Brain microvascular endothelial cell (primary cell): ENCODE results near the gene ZNF385B.

Experiments
- DNase-seq: peaks from one replicate; pipeline ENCODE4 v3.0.0-alpha.2; 2020
- H3K27ac ChIP-seq: fragments of 250-450 bp; sonication (Bioruptor Pico); 2 replicates; pipeline ENCODE4 v1.5.1; 2020; ENCODE audit warnings: mild to moderate bottlenecking, moderate library complexity
- H3K27me3 ChIP-seq: fragments of 250-450 bp; sonication (Bioruptor Pico); replicated peaks from 2 replicates; pipeline ENCODE4 v1.5.1; 2020; ENCODE audit warnings: mild to moderate bottlenecking
- H3K36me3 ChIP-seq: fragments of 250-450 bp; sonication (Bioruptor Pico); replicated peaks from 2 replicates; pipeline ENCODE4 v1.5.1; 2020; ENCODE audit warnings: mild to moderate bottlenecking
- H3K4me3 ChIP-seq: 2 replicates; pipeline ENCODE4 v1.5.1; 2011; ENCODE audit warnings: low read depth, mild to moderate bottlenecking, control low read depth, low read length, moderate library complexity
- in situ Hi-C: cut with HindIII; loops from 2 replicates; pipeline ENCODE4 v1.10.0; 2017; ENCODE audit warnings: low sequenced_read_pairs, low pct_ligation_motif_present
- TF ChIP-seq, protein P1 (sequence below): IDR thresholded peaks from 2 replicates; pipeline ENCODE4 v1.5.1; 2011; ENCODE audit warnings: low read depth, mild to moderate bottlenecking, moderate library complexity, low read length, control low read depth, inconsistent platforms; ENCODE audit errors: missing control alignments

ZNF385B gene

DNA sequence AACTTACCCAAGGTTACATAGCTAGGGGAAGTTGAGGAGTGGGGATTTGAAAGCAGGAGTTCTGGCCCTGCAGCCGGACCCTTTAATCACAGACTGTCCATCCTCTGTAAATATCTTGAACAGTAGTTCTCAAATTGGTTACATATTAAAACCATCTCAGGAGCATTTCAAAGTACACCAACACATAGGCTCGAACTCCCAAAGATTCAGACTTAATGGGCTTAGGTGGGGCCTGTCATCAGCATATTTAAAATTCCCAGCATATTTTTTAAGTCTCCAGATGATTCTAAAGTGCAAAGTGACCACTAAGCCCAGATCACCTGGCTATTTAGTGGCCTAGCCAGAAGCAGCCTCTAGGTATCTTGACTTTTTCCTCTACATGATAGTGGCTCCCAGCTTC lies 192.2 kb downstream of the ZNF385B start:
- Histone ChIP-seq H3K4me3 (no peak overlapping the region), H3K27ac (no peak overlapping the region), H3K27me3 (no peaks in the 10 kb centered on the region), H3K36me3 (no peaks in the 10 kb centered on the region)
- no peak for DNase-seq
- in situ Hi-C loops: no loop called here
- TF ChIP-seq, protein P1, sequence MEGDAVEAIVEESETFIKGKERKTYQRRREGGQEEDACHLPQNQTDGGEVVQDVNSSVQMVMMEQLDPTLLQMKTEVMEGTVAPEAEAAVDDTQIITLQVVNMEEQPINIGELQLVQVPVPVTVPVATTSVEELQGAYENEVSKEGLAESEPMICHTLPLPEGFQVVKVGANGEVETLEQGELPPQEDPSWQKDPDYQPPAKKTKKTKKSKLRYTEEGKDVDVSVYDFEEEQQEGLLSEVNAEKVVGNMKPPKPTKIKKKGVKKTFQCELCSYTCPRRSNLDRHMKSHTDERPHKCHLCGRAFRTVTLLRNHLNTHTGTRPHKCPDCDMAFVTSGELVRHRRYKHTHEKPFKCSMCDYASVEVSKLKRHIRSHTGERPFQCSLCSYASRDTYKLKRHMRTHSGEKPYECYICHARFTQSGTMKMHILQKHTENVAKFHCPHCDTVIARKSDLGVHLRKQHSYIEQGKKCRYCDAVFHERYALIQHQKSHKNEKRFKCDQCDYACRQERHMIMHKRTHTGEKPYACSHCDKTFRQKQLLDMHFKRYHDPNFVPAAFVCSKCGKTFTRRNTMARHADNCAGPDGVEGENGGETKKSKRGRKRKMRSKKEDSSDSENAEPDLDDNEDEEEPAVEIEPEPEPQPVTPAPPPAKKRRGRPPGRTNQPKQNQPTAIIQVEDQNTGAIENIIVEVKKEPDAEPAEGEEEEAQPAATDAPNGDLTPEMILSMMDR: no peak

DNA sequence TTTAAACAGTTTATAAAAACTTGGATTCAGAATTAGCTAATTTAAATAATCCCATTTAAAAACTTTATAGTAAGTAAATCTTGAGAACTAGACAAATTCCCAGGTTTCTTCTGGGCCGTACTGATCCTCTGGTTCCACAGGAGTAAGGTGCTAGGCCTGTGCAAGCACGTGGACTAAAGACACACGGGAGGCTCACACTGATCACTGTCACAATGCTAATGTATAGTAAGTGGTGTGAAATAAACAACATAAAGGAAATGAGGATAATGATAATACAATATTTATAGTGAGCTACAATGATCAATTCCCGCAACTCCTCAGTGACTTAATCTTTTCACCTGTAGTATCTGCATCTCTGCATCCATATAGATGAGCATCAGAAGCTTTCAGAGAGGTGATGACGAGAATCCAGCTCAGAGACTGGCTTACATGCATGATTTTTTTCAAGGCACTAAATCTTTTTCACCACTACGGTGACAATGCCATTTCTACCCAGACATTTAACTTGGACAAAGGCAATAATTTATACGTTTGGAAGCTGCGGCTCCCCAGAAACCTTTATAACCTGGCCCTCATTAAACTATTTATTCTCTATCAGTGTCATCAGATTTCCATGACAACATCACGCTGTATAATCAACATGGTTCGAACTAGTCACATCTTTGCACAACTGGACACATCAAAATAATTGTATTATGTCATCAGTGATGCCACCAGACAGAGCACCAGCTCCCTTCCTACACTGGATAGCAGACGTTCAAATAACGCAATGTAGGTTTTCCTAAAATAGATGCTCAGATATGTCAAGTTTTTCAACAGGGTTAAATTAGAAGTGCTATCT lies 196.2 kb downstream of the ZNF385B start:
- TF ChIP-seq, protein P1: no peak
- Histone ChIP-seq H3K27ac (no peak overlapping the region), H3K4me3 (no peak overlapping the region), H3K36me3 (no peaks in the 10 kb centered on the region), H3K27me3 (no peaks in the 10 kb centered on the region)
- no peak for DNase-seq
- in situ Hi-C loops: no loop called here

DNA sequence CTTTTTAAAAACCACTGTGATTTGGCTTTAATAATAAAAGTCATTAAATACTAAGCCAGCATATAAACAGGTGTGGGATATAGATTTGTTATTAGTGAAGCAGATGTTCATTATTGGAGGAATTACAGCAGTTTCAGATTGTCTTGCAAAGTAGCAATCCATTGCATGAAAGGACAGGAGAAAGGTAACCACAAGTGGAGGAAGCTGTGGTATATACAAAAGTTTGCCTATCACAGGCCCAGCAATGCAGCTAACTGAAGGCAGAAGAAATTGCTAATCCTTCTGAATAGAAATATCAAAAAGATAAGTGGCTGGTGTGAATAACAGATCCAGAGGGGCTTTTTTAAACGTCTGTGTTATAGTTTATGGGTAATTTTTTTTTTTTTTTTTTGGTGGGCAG lies 199.4 kb downstream of the ZNF385B start:
- no peaks in the 10 kb centered on the region for H3K36me3 ChIP-seq
- no peak for DNase-seq
- H3K27ac ChIP-seq: no peak overlapping the region
- H3K27me3 ChIP-seq: no peaks in the 10 kb centered on the region
- in situ Hi-C loops: no loop called here
- H3K4me3 ChIP-seq: no peak overlapping the region
- TF ChIP-seq, protein P1: no peak

DNA sequence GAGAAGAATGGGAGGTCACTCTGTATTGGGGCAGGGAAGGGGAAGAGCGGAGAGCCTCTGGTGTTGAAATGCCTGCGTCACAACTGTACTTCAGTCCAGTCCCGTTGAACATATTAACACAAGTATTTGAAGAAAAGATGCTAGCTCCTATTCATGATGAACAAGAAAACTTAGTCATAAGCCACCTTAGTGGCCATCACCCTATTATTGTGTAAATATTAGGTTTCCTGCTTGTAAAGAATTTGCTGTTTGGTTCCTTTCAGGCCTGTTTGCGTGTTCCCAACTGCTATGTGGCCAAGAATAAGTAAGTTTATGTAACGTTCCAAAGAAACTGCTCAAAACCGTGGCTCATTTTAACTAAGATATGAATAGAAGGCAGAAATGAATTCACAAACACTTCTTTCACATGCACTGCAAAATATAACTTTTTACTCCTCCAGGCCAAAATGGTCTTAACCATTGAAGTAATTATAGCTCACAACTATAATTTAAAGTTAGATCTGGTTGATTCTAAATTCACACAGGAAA lies 204.3 kb downstream of the ZNF385B start:
- Histone ChIP-seq H3K27me3 (no peaks in the 10 kb centered on the region), H3K36me3 (no peaks in the 10 kb centered on the region), H3K27ac (no peak overlapping the region), H3K4me3 (no peak overlapping the region)
- TF ChIP-seq, protein P1: no peak
- DNase-seq: no peak
- in situ Hi-C loops: no loop called here

DNA sequence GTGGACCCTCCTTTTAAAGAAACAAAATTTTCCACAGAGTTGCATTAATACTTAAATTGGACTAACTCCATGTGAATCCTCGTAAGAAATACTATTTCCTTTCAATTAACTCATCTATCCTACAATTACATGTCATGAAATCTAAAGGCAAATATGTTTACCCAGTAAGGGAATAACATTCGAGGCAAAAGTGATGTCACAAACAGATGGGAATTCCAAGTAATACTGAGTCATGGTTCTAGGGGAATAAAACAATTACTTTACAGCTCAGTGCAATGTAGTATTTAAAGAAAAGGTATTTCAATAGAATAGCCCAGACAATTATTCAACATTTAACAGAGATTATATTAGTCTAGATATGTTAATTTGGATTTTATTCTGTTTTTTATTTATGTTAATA lies 205.8 kb downstream of the ZNF385B start:
- in situ Hi-C loops: no loop called here
- H3K27ac ChIP-seq: no peak overlapping the region
- H3K27me3 ChIP-seq: no peaks in the 10 kb centered on the region
- H3K4me3 ChIP-seq: no peak overlapping the region
- no peak for DNase-seq
- no peaks in the 10 kb centered on the region for H3K36me3 ChIP-seq
- TF ChIP-seq, protein P1: no peak
